ENCODE results near the gene PDZK1.
"Not testable (repeated sequence)": the region's sequence is repeated elsewhere in the genome, so short reads cannot be mapped to it uniquely, and the experiment has no call there.

- not testable (repeated sequence) for TF ChIP-seq CTCF, EP300 (IDR thresholded peaks at IDR 0.05)
Measured at GRCh38 chr1:145656245-145656943, 50.8 kb downstream of the PDZK1 start.
